ENCODE data around the gene ZNF19. TPM values are rescaled to one million over a fixed set of nuclear protein-coding genes. Genes with fewer than 3 reads are reported as not detected.

Gene ZNF19
- total and polyA plus RNA-seq, 9 of the 15 experiments (the other 6 are each of a cell fraction or from before 2014, with no cell fraction given) = 1.2 to 2.8 (median 1.8) TPM

DNA sequence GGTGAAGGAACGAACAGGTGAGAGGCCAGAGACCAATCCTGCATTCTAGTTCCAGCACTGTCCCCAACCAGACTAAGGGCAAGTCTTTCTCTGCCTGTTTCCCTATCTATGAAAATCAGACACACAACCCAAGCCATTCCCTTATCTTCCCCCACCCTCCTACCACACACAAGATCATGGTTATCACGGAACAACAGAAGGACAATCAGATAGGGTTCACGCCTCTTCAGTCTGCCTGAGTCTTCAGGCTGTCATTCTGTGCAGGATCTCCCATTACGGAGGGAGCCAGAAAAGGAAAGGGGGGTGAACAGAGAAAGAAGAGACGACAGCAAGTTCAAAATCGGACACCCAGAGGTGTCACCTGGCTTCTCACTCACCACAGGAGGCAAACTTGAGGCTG lies 58.4 kb downstream of the ZNF19 start (continued):
- TF ChIP-seq, protein P1, sequence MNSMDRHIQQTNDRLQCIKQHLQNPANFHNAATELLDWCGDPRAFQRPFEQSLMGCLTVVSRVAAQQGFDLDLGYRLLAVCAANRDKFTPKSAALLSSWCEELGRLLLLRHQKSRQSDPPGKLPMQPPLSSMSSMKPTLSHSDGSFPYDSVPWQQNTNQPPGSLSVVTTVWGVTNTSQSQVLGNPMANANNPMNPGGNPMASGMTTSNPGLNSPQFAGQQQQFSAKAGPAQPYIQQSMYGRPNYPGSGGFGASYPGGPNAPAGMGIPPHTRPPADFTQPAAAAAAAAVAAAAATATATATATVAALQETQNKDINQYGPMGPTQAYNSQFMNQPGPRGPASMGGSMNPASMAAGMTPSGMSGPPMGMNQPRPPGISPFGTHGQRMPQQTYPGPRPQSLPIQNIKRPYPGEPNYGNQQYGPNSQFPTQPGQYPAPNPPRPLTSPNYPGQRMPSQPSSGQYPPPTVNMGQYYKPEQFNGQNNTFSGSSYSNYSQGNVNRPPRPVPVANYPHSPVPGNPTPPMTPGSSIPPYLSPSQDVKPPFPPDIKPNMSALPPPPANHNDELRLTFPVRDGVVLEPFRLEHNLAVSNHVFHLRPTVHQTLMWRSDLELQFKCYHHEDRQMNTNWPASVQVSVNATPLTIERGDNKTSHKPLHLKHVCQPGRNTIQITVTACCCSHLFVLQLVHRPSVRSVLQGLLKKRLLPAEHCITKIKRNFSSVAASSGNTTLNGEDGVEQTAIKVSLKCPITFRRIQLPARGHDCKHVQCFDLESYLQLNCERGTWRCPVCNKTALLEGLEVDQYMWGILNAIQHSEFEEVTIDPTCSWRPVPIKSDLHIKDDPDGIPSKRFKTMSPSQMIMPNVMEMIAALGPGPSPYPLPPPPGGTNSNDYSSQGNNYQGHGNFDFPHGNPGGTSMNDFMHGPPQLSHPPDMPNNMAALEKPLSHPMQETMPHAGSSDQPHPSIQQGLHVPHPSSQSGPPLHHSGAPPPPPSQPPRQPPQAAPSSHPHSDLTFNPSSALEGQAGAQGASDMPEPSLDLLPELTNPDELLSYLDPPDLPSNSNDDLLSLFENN (IDR thresholded peaks at IDR 0.05; ENCODE audit: low read depth in 2 of 2, low read length in 2 of 2) = peak in 1 of 2 experiments; percentile 86; a peak in 2 of 4 replicates
- peak; percentile 78; the same call in 1 of the 2 replicates for TF ChIP-seq STAT5A (IDR thresholded peaks at IDR 0.05; ENCODE audit: borderline replicate concordance, low read length)
- TF ChIP-seq, protein P2, sequence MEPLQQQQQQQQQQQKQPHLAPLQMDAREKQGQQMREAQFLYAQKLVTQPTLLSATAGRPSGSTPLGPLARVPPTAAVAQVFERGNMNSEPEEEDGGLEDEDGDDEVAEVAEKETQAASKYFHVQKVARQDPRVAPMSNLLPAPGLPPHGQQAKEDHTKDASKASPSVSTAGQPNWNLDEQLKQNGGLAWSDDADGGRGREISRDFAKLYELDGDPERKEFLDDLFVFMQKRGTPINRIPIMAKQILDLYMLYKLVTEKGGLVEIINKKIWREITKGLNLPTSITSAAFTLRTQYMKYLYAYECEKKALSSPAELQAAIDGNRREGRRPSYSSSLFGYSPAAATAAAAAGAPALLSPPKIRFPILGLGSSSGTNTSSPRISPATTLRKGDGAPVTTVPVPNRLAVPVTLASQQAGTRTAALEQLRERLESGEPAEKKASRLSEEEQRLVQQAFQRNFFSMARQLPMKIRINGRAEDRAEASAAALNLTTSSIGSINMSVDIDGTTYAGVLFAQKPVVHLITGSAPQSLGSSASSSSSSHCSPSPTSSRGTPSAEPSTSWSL (CRISPR knock-in tag; IDR thresholded peaks at IDR 0.05; ENCODE audit: borderline replicate concordance) = no peak
- TF ChIP-seq, protein P3, sequence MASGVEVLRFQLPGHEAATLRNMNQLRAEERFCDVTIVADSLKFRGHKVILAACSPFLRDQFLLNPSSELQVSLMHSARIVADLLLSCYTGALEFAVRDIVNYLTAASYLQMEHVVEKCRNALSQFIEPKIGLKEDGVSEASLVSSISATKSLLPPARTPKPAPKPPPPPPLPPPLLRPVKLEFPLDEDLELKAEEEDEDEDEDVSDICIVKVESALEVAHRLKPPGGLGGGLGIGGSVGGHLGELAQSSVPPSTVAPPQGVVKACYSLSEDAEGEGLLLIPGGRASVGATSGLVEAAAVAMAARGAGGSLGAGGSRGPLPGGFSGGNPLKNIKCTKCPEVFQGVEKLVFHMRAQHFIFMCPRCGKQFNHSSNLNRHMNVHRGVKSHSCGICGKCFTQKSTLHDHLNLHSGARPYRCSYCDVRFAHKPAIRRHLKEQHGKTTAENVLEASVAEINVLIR (CRISPR knock-in tag; IDR thresholded peaks at IDR 0.05) = no peak
- TF ChIP-seq, protein P4, sequence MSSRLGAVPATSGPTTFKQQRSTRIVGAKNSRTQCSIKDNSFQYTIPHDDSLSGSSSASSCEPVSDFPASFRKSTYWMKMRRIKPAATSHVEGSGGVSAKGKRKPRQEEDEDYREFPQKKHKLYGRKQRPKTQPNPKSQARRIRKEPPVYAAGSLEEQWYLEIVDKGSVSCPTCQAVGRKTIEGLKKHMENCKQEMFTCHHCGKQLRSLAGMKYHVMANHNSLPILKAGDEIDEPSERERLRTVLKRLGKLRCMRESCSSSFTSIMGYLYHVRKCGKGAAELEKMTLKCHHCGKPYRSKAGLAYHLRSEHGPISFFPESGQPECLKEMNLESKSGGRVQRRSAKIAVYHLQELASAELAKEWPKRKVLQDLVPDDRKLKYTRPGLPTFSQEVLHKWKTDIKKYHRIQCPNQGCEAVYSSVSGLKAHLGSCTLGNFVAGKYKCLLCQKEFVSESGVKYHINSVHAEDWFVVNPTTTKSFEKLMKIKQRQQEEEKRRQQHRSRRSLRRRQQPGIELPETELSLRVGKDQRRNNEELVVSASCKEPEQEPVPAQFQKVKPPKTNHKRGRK (tag; IDR thresholded peaks at IDR 0.05) = no peak
- no peak for TF ChIP-seq EZH2 (IDR thresholded peaks at IDR 0.05; ENCODE audit: borderline replicate concordance, low read depth, low read length)
- peak; percentile 76; the same call in 1 of the 2 replicates for TF ChIP-seq ESRRA (IDR thresholded peaks at IDR 0.05; ENCODE audit: borderline replicate concordance, low read depth)
- TF ChIP-seq SMAD3 (CRISPR knock-in tag; conservative IDR thresholded peaks at IDR 0.05) = peak; percentile 70; the same call in 1 of the 2 replicates
- TF ChIP-seq, protein P5, sequence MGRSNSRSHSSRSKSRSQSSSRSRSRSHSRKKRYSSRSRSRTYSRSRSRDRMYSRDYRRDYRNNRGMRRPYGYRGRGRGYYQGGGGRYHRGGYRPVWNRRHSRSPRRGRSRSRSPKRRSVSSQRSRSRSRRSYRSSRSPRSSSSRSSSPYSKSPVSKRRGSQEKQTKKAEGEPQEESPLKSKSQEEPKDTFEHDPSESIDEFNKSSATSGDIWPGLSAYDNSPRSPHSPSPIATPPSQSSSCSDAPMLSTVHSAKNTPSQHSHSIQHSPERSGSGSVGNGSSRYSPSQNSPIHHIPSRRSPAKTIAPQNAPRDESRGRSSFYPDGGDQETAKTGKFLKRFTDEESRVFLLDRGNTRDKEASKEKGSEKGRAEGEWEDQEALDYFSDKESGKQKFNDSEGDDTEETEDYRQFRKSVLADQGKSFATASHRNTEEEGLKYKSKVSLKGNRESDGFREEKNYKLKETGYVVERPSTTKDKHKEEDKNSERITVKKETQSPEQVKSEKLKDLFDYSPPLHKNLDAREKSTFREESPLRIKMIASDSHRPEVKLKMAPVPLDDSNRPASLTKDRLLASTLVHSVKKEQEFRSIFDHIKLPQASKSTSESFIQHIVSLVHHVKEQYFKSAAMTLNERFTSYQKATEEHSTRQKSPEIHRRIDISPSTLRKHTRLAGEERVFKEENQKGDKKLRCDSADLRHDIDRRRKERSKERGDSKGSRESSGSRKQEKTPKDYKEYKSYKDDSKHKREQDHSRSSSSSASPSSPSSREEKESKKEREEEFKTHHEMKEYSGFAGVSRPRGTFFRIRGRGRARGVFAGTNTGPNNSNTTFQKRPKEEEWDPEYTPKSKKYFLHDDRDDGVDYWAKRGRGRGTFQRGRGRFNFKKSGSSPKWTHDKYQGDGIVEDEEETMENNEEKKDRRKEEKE (IDR thresholded peaks at IDR 0.05; ENCODE audit: borderline replicate concordance in 1 of 2, control insufficient read depth in 1 of 2, low read depth in 2 of 2, low read length in 1 of 2) = no peak
- TF ChIP-seq, protein P6, sequence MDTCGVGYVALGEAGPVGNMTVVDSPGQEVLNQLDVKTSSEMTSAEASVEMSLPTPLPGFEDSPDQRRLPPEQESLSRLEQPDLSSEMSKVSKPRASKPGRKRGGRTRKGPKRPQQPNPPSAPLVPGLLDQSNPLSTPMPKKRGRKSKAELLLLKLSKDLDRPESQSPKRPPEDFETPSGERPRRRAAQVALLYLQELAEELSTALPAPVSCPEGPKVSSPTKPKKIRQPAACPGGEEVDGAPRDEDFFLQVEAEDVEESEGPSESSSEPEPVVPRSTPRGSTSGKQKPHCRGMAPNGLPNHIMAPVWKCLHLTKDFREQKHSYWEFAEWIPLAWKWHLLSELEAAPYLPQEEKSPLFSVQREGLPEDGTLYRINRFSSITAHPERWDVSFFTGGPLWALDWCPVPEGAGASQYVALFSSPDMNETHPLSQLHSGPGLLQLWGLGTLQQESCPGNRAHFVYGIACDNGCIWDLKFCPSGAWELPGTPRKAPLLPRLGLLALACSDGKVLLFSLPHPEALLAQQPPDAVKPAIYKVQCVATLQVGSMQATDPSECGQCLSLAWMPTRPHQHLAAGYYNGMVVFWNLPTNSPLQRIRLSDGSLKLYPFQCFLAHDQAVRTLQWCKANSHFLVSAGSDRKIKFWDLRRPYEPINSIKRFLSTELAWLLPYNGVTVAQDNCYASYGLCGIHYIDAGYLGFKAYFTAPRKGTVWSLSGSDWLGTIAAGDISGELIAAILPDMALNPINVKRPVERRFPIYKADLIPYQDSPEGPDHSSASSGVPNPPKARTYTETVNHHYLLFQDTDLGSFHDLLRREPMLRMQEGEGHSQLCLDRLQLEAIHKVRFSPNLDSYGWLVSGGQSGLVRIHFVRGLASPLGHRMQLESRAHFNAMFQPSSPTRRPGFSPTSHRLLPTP (IDR thresholded peaks at IDR 0.05; ENCODE audit: borderline replicate concordance, extremely low read depth, insufficient read length) = no peak
- TF ChIP-seq POLR2H (tag; IDR thresholded peaks at IDR 0.05; ENCODE audit: low read depth) = no peak
- no peak for TF ChIP-seq HMG20B (CRISPR knock-in tag; IDR thresholded peaks at IDR 0.05)
